Endodermal cell (in vitro differentiated cells): ENCODE data around the gene FYN. TPM values are rescaled to one million over a fixed set of nuclear protein-coding genes. Genes with fewer than 3 reads are reported as not detected.
A peak's percentile ranks its signal among the peaks of the same experiment; 100 is the strongest.

Source experiments
- DNase-seq: peaks from one replicate; pipeline ENCODE4 v3.0.0-alpha.2; 2017
- H3K27ac ChIP-seq: 2 replicates; pipeline ENCODE4 v1.5.1; 2013; ENCODE audit warnings: mild to moderate bottlenecking, low read depth, low read length, moderate library complexity
- H3K27me3 ChIP-seq: 2 replicates; pipeline ENCODE4 v1.6.1; 2013; ENCODE audit warnings: mild to moderate bottlenecking, low read length, moderate library complexity; ENCODE audit not compliant: insufficient read depth, control insufficient read depth, poor library complexity, severe bottlenecking
- H3K36me3 ChIP-seq: 2 replicates; pipeline ENCODE4 v1.7.0; 2013; ENCODE audit warnings: mild to moderate bottlenecking, low read length, moderate library complexity; ENCODE audit not compliant: control insufficient read depth, insufficient read depth
- H3K4me1 ChIP-seq: one replicate; pipeline ENCODE4 v1.7.0; 2013; ENCODE audit warnings: low read length; ENCODE audit not compliant: control insufficient read depth, insufficient read depth
- H3K4me3 ChIP-seq: 2 replicates; pipeline ENCODE4 v1.5.1; 2013; ENCODE audit warnings: mild to moderate bottlenecking, low read length, moderate library complexity
- H3K9ac ChIP-seq: 2 replicates; pipeline ENCODE4 v1.6.1; 2013; ENCODE audit warnings: mild to moderate bottlenecking, low read length, moderate library complexity; ENCODE audit not compliant: poor library complexity, severe bottlenecking; ENCODE audit errors: extremely low read depth
- H3K9me3 ChIP-seq: 2 replicates; pipeline ENCODE4 v1.6.1; 2013; ENCODE audit warnings: mild to moderate bottlenecking, low read length, moderate library complexity; ENCODE audit not compliant: control insufficient read depth
- H3K27ac Mint-ChIP-seq: 2 replicates; pipeline ENCODE4 v1.8.0; 2020; ENCODE audit warnings: mixed read lengths
- H3K27me3 Mint-ChIP-seq: 2 replicates; pipeline ENCODE4 v1.8.0; 2021; ENCODE audit warnings: mild to moderate bottlenecking, mixed read lengths; ENCODE audit not compliant: insufficient read depth
- H3K36me3 Mint-ChIP-seq: 2 replicates; pipeline ENCODE4 v1.8.0; 2020; ENCODE audit warnings: low read depth, mixed read lengths
- H3K4me1 Mint-ChIP-seq: 2 replicates; pipeline ENCODE4 v1.8.0; 2020; ENCODE audit warnings: mixed read lengths
- H3K4me3 Mint-ChIP-seq: 2 replicates; pipeline ENCODE4 v1.8.0; 2020; ENCODE audit warnings: mild to moderate bottlenecking, moderate library complexity, mixed read lengths
- H3K9me3 Mint-ChIP-seq: 2 replicates; pipeline ENCODE4 v1.8.0; 2020; ENCODE audit warnings: mild to moderate bottlenecking, mixed read lengths
- CTCF ChIP-seq: fragments of 200-600 bp; sonication (generic); conservative IDR thresholded peaks from 2 replicates; pipeline ENCODE4 v1.5.0; 2021; ENCODE audit warnings: antibody characterized with exemption, mild to moderate bottlenecking
- WGBS, 2 experiments: methylation state at CpG; one replicate each; pipeline versions ENCODE4 v1.1.5 to v1.1.7; 2013; ENCODE audit warnings: missing lambda C conversion rate in 2 of 2, mixed read lengths in 1 of 2; ENCODE audit not compliant: insufficient coverage in 1 of 2, insufficient read length in 1 of 2; 5-methylcytosine and 5-hydroxymethylcytosine counted together
- total RNA-seq, 2 donors: library from RNA; stranded (reverse); fragmentation: NEBNext Ultra II Directional in 1 of 2; extraction: Animal tissue kit (Norgen Biotek cat#: 25700) in 1 of 2; gene quantifications; 2 replicates in 1 of 2; 3 replicates in 1 of 2; pipeline ENCODE4 v1.2.1, GENCODE V29; 2021

Gene FYN
- total RNA-seq, 2 donors from 2014 or later, result 70.0 to 96.4 TPM

- Mint-ChIP-seq H3K4me1 (peaks cover 12% of the 10 kb centered on the region), H3K36me3 (no peaks in the 10 kb centered on the region), H3K9me3 (no peaks in the 10 kb centered on the region), H3K27ac (no peak overlapping the region), H3K27me3 (peaks cover 79% of the 10 kb centered on the region), H3K4me3 (no peak overlapping the region)
- no peak for TF ChIP-seq CTCF
- Histone ChIP-seq H3K36me3 (no peaks in the 10 kb centered on the region), H3K27me3 (peaks cover 76% of the 10 kb centered on the region), H3K9ac (no peak overlapping the region), H3K27ac (no peak overlapping the region), H3K9me3 (no peaks in the 10 kb centered on the region), H3K4me1 (peaks cover 4% of the 10 kb centered on the region), H3K4me3 (no peak overlapping the region)
- peak; percentile 71 for DNase-seq
- 38 to 43% methylated on average over 2 to 4 of the region's 4 CpGs for WGBS, 2 experiments
Measured at GRCh38 chr6:111898452-111898851, 25.2 kb upstream of the FYN start.

DNA sequence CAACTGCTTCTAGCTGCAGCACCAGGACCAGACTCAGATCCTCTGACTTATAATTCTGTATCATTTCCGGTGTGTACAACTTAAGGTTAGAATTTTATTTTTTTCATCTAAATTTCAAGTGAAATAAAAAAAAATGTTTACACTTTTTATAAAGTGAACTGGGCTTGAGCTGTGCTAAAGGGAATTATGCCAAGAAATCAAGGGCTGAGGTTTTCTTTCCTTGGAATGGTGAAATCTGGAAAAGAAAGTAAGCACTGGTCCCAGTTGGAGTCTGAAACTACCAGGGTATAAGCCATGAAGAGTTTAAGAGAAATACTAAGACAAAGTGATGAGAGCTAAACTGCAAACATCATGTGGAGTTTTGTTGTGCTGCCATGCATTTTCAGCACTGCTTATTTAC lies 21.7 kb upstream of the FYN start:
- no peak overlapping the region for H3K27ac Mint-ChIP-seq
- peaks cover 12% of the 10 kb centered on the region for H3K4me1 Mint-ChIP-seq
- Histone ChIP-seq H3K9ac (no peak overlapping the region), H3K9me3 (no peaks in the 10 kb centered on the region), H3K4me3 (no peak overlapping the region), H3K36me3 (no peaks in the 10 kb centered on the region), H3K27ac (no peak overlapping the region), H3K27me3 (peaks cover 87% of the 10 kb centered on the region), H3K4me1 (peaks cover 4% of the 10 kb centered on the region)
- no peak for TF ChIP-seq CTCF
- H3K27me3 Mint-ChIP-seq, result peaks cover 81% of the 10 kb centered on the region
- DNase-seq, result no peak
- no peak overlapping the region for H3K4me3 Mint-ChIP-seq
- no peaks in the 10 kb centered on the region for H3K36me3 Mint-ChIP-seq
- H3K9me3 Mint-ChIP-seq, result no peaks in the 10 kb centered on the region
- WGBS, 2 experiments, result 91% methylated on average over 1 of the region's 1 CpG; no CpG with 5 or more reads in 1 of the 2 experiments

- Mint-ChIP-seq H3K4me1 (peaks cover 14% of the 10 kb centered on the region), H3K27me3 (peaks cover 78% of the 10 kb centered on the region), H3K4me3 (no peak overlapping the region), H3K9me3 (no peaks in the 10 kb centered on the region), H3K27ac (no peak overlapping the region), H3K36me3 (no peaks in the 10 kb centered on the region)
- peaks cover 82% of the 10 kb centered on the region for H3K27me3 ChIP-seq
- no peak for DNase-seq
- peaks cover 4% of the 10 kb centered on the region for H3K4me1 ChIP-seq
- no peak overlapping the region for H3K27ac ChIP-seq
- H3K36me3 ChIP-seq, result no peaks in the 10 kb centered on the region
- H3K4me3 ChIP-seq, result no peak overlapping the region
- H3K9me3 ChIP-seq, result no peaks in the 10 kb centered on the region
- TF ChIP-seq CTCF, result no peak
- no peak overlapping the region for H3K9ac ChIP-seq
- 92 to 100% methylated on average over 1 to 2 of the region's 2 CpGs for WGBS, 2 experiments
Measured at GRCh38 chr6:111894272-111894671, 21.0 kb upstream of the FYN start.
